ENCODE data around the gene RALGAPA1.
A peak's percentile ranks its signal among the peaks of the same experiment; 100 is the strongest.

RALGAPA1 gene

GRCh38 chr14:35822501-35822900, 13.4 kb upstream of the RALGAPA1 start:
- DNase-seq (ENCODE audit: extremely low read depth, insufficient read length) = no peak
- no peak for TF ChIP-seq CTCF (IDR thresholded peaks at IDR 0.05; ENCODE audit: insufficient read depth, low read length, poor library complexity, severe bottlenecking)
- no peaks in the 10 kb centered on the region for H3K27me3 ChIP-seq (replicated peaks; ENCODE audit: control insufficient read depth, insufficient read depth, low read length)

GRCh38 chr14:35821564-35822411, 12.7 kb upstream of the RALGAPA1 start:
- no peak overlapping the region for H3K4me3 ChIP-seq (replicated peaks; ENCODE audit: low read depth, low read length)
- no peak for DNase-seq (ENCODE audit: extremely low read depth, insufficient read length)
- TF ChIP-seq CTCF (IDR thresholded peaks at IDR 0.05; ENCODE audit: insufficient read depth, low read length, poor library complexity, severe bottlenecking) = peak; percentile 87
- H3K36me3 ChIP-seq (ENCODE audit: control insufficient read depth, insufficient read depth, low read length) = no peaks in the 10 kb centered on the region
- H3K27me3 ChIP-seq (replicated peaks; ENCODE audit: control insufficient read depth, insufficient read depth, low read length) = no peaks in the 10 kb centered on the region

More at GRCh38 chr14:35822501-35822900, 13.4 kb upstream of the RALGAPA1 start:
- H3K4me3 ChIP-seq (replicated peaks; ENCODE audit: low read depth, low read length) = no peak overlapping the region
- H3K36me3 ChIP-seq (ENCODE audit: control insufficient read depth, insufficient read depth, low read length) = no peaks in the 10 kb centered on the region

GRCh38 chr14:35819591-35820540, 10.8 kb upstream of the RALGAPA1 start:
- no peaks in the 10 kb centered on the region for H3K27me3 ChIP-seq (replicated peaks; ENCODE audit: control insufficient read depth, insufficient read depth, low read length)
- no peaks in the 10 kb centered on the region for H3K36me3 ChIP-seq (ENCODE audit: control insufficient read depth, insufficient read depth, low read length)
- H3K4me3 ChIP-seq (replicated peaks; ENCODE audit: low read depth, low read length) = no peak overlapping the region
- DNase-seq (ENCODE audit: extremely low read depth, insufficient read length) = no peak
- TF ChIP-seq CTCF (IDR thresholded peaks at IDR 0.05; ENCODE audit: insufficient read depth, low read length, poor library complexity, severe bottlenecking) = no peak

GRCh38 chr14:35818346-35819115, 9.4 kb upstream of the RALGAPA1 start:
- Histone ChIP-seq H3K36me3 (ENCODE audit: control insufficient read depth, insufficient read depth, low read length) (no peaks in the 10 kb centered on the region), H3K4me3 (replicated peaks; ENCODE audit: low read depth, low read length) (no peak overlapping the region), H3K27me3 (replicated peaks; ENCODE audit: control insufficient read depth, insufficient read depth, low read length) (no peaks in the 10 kb centered on the region)
- peak; percentile 49 for TF ChIP-seq CTCF (IDR thresholded peaks at IDR 0.05; ENCODE audit: insufficient read depth, low read length, poor library complexity, severe bottlenecking)
- DNase-seq (ENCODE audit: extremely low read depth, insufficient read length) = no peak

GRCh38 chr14:35814371-35815005, 5.4 kb upstream of the RALGAPA1 start:
- Histone ChIP-seq H3K4me3 (replicated peaks; ENCODE audit: low read depth, low read length) (no peak overlapping the region), H3K36me3 (ENCODE audit: control insufficient read depth, insufficient read depth, low read length) (no peaks in the 10 kb centered on the region), H3K27me3 (replicated peaks; ENCODE audit: control insufficient read depth, insufficient read depth, low read length) (no peaks in the 10 kb centered on the region)
- DNase-seq (ENCODE audit: extremely low read depth, insufficient read length) = no peak
- TF ChIP-seq CTCF (IDR thresholded peaks at IDR 0.05; ENCODE audit: insufficient read depth, low read length, poor library complexity, severe bottlenecking) = peak; percentile 87

All from GM06990 (cell line).